Mesenchymal stem cell (in vitro differentiated cells and primary cell): ENCODE results near the gene ARMC3.
A peak's percentile ranks its signal among the peaks of the same experiment; 100 is the strongest.
"Not testable (repeated sequence)": the region's sequence is repeated elsewhere in the genome, so short reads cannot be mapped to it uniquely, and the experiment has no call there.

ENCODE experiments used
- DNase-seq: peaks from one replicate; pipeline ENCODE4 v3.0.0-alpha.2; 2013
- H2AFZ ChIP-seq: one replicate; pipeline ENCODE4 v1.6.1; 2013; ENCODE audit warnings: low read depth, mild to moderate bottlenecking, control low read depth, inconsistent platforms, low read length, moderate library complexity
- H2AK5ac ChIP-seq: 2 replicates; pipeline ENCODE4 v1.6.1; 2013; ENCODE audit warnings: low read length, moderate library complexity, mild to moderate bottlenecking, inconsistent platforms; ENCODE audit not compliant: severe bottlenecking
- H2BK120ac ChIP-seq: one replicate; pipeline ENCODE4 v1.6.1; 2013; ENCODE audit warnings: low read depth, mild to moderate bottlenecking, inconsistent platforms, low read length, moderate library complexity
- H2BK12ac ChIP-seq, 2 experiments: one replicate each; pipeline ENCODE4 v1.6.1; 2013; ENCODE audit warnings: inconsistent platforms in 2 of 2, low read length in 2 of 2, mild to moderate bottlenecking in 2 of 2, moderate library complexity in 2 of 2, control low read depth in 1 of 2
- H2BK15ac ChIP-seq: one replicate; pipeline ENCODE4 v1.6.1; 2013; ENCODE audit warnings: mild to moderate bottlenecking, low read depth, inconsistent platforms; ENCODE audit not compliant: poor library complexity, severe bottlenecking
- H2BK5ac ChIP-seq: 2 replicates; pipeline ENCODE4 v1.6.1; 2013; ENCODE audit warnings: low read depth, mild to moderate bottlenecking, low read length, control low read depth, inconsistent platforms; ENCODE audit not compliant: poor library complexity, severe bottlenecking
- H3K14ac ChIP-seq, 2 experiments: one replicate each; pipeline ENCODE4 v1.6.1; 2013; ENCODE audit warnings: inconsistent platforms in 2 of 2, low read length in 2 of 2, control low read depth in 1 of 2, mild to moderate bottlenecking in 1 of 2, moderate library complexity in 1 of 2
- H3K18ac ChIP-seq, 2 experiments: one replicate each; pipeline ENCODE4 v1.6.1; 2013; ENCODE audit warnings: inconsistent platforms in 2 of 2, low read length in 2 of 2, control low read depth in 1 of 2, low read depth in 1 of 2, mild to moderate bottlenecking in 1 of 2
- H3K23ac ChIP-seq, 2 experiments: one replicate each; pipeline ENCODE4 v1.6.1; 2013; ENCODE audit warnings: inconsistent platforms in 2 of 2, low read length in 2 of 2, mild to moderate bottlenecking in 2 of 2, moderate library complexity in 2 of 2, control low read depth in 1 of 2
- H3K27ac ChIP-seq: 2 replicates; pipeline ENCODE4 v1.5.1; 2013; ENCODE audit warnings: mild to moderate bottlenecking, moderate library complexity, low read length, control low read depth, inconsistent platforms; ENCODE audit not compliant: poor library complexity, severe bottlenecking
- H3K27me3 ChIP-seq, 2 experiments: 2 replicates each; pipeline versions ENCODE4 v1.6.1 to v1.7.0; 2013; ENCODE audit warnings: low read length in 2 of 2, mild to moderate bottlenecking in 2 of 2, moderate library complexity in 2 of 2, control low read depth in 1 of 2, inconsistent platforms in 1 of 2; ENCODE audit not compliant: control insufficient read depth in 1 of 2, insufficient read depth in 1 of 2
- H3K36me3 ChIP-seq, 2 experiments: 2 replicates each; pipeline versions ENCODE4 v1.6.1 to v1.7.0; 2013; ENCODE audit warnings: low read length in 2 of 2, control low read depth in 1 of 2, inconsistent platforms in 1 of 2, low read depth in 1 of 2, mild to moderate bottlenecking in 1 of 2; ENCODE audit not compliant: insufficient read depth in 2 of 2, control insufficient read depth in 1 of 2
- H3K4ac ChIP-seq, 2 experiments: one replicate each; pipeline ENCODE4 v1.6.1; 2013; ENCODE audit warnings: inconsistent platforms in 2 of 2, low read length in 2 of 2, mild to moderate bottlenecking in 2 of 2, moderate library complexity in 2 of 2, control low read depth in 1 of 2, low read depth in 1 of 2
- H3K4me1 ChIP-seq: 2 replicates; pipeline ENCODE4 v1.6.1; 2013; ENCODE audit warnings: low read depth, low read length, control low read depth; ENCODE audit not compliant: control insufficient read depth, insufficient read depth
- H3K4me2 ChIP-seq: 2 replicates; pipeline ENCODE4 v1.6.1; 2013; ENCODE audit warnings: low read length, mild to moderate bottlenecking, inconsistent platforms; ENCODE audit not compliant: poor library complexity, severe bottlenecking
- H3K4me3 ChIP-seq, 2 experiments: 2 replicates each; pipeline versions ENCODE4 v1.5.1 to v1.7.0; 2013; ENCODE audit warnings: low read length in 2 of 2, mild to moderate bottlenecking in 2 of 2, control low read depth in 1 of 2, low read depth in 1 of 2; ENCODE audit not compliant: insufficient read depth in 1 of 2
- H3K79me1 ChIP-seq: replicated peaks from 2 replicates; pipeline ENCODE4 v1.6.1; 2013; ENCODE audit warnings: mild to moderate bottlenecking, control low read depth, low read length, inconsistent platforms; ENCODE audit not compliant: poor library complexity, severe bottlenecking
- H3K9ac ChIP-seq: 2 replicates; pipeline ENCODE4 v1.7.0; 2013; ENCODE audit warnings: mild to moderate bottlenecking, low read length, moderate library complexity
- H3K9me3 ChIP-seq: 2 replicates; pipeline ENCODE4 v1.7.0; 2013; ENCODE audit warnings: mild to moderate bottlenecking, low read length; ENCODE audit not compliant: control insufficient read depth
- H4K8ac ChIP-seq: one replicate; pipeline ENCODE4 v1.6.1; 2013; ENCODE audit warnings: inconsistent platforms, mild to moderate bottlenecking, low read length, moderate library complexity
- H4K91ac ChIP-seq: one replicate; pipeline ENCODE4 v1.6.1; 2013; ENCODE audit warnings: mild to moderate bottlenecking, low read length, inconsistent platforms
- WGBS: methylation state at CpG from one replicate; pipeline ENCODE4 v1.1.7; 2013; ENCODE audit warnings: mixed read lengths; 5-methylcytosine and 5-hydroxymethylcytosine counted together

The ARMC3 gene

GRCh38 chr10:22908837-22909236, 19.0 kb upstream of the ARMC3 start:
- Histone ChIP-seq H3K27me3 (no peaks in the 10 kb centered on the region), H3K36me3 (no peaks in the 10 kb centered on the region), H3K18ac (no peak overlapping the region), H3K4ac (no peak overlapping the region), H3K23ac (no peak overlapping the region), H3K4me2 (no peak overlapping the region), H2AFZ (no peak overlapping the region), H4K8ac (no peak overlapping the region), H2BK12ac (no peak overlapping the region), H2BK15ac (no peak overlapping the region), H2BK120ac (no peak overlapping the region), H3K27ac (no peak overlapping the region), H4K91ac (no peak overlapping the region), H3K79me1 (no peaks in the 10 kb centered on the region), H3K9ac (no peak overlapping the region), H3K14ac (no peak overlapping the region), H3K9me3 (peaks cover 3% of the 10 kb centered on the region), H2BK5ac (no peak overlapping the region), H3K4me3 (no peak overlapping the region), H2AK5ac (no peak overlapping the region), H3K4me1 (no peaks in the 10 kb centered on the region)
- no peak for DNase-seq
- 88% methylated on average over 1 of the region's 1 CpG for WGBS

- H3K9ac ChIP-seq, H4K91ac ChIP-seq, H2AFZ ChIP-seq, H3K4me2 ChIP-seq, H3K27me3 ChIP-seq, H3K27ac ChIP-seq, H3K9me3 ChIP-seq, H3K14ac ChIP-seq, H3K4me3 ChIP-seq, H2BK5ac ChIP-seq, H4K8ac ChIP-seq, H3K79me1 ChIP-seq, H2BK12ac ChIP-seq, H2AK5ac ChIP-seq, H3K4me1 ChIP-seq, H3K18ac ChIP-seq, H2BK15ac ChIP-seq, H2BK120ac ChIP-seq, H3K4ac ChIP-seq, DNase-seq, H3K23ac ChIP-seq, H3K36me3 ChIP-seq: not testable (repeated sequence)
- WGBS, result 80% methylated on average over 1 of the region's 1 CpG
Observed at GRCh38 chr10:22909673-22910072, 18.2 kb upstream of the ARMC3 start.

- Histone ChIP-seq H3K4ac (no peak overlapping the region), H3K4me1 (no peaks in the 10 kb centered on the region), H4K8ac (no peak overlapping the region), H3K27ac (no peak overlapping the region), H3K27me3 (no peaks in the 10 kb centered on the region), H2AK5ac (no peak overlapping the region), H2BK120ac (no peak overlapping the region), H3K14ac (no peak overlapping the region), H3K4me3 (no peak overlapping the region), H3K79me1 (no peaks in the 10 kb centered on the region), H3K36me3 (no peaks in the 10 kb centered on the region), H3K9ac (no peak overlapping the region), H3K18ac (no peak overlapping the region), H2AFZ (no peak overlapping the region), H3K4me2 (no peak overlapping the region), H3K9me3 (peaks cover 3% of the 10 kb centered on the region), H2BK5ac (no peak overlapping the region), H2BK15ac (no peak overlapping the region), H2BK12ac (no peak overlapping the region), H4K91ac (no peak overlapping the region), H3K23ac (no peak overlapping the region)
- 100% methylated on average over 1 of the region's 1 CpG for WGBS
- DNase-seq, result no peak
Observed at GRCh38 chr10:22911067-22911466, 16.8 kb upstream of the ARMC3 start.

GRCh38 chr10:22911889-22912762, 15.7 kb upstream of the ARMC3 start:
- H3K27ac ChIP-seq, result no peak overlapping the region
- H3K14ac ChIP-seq, result no peak overlapping the region
- H2BK5ac ChIP-seq, result no peak overlapping the region
- no peak overlapping the region for H4K8ac ChIP-seq
- no peaks in the 10 kb centered on the region for H3K27me3 ChIP-seq
- 79% methylated on average over 9 of the region's 10 CpGs for WGBS
- H2AK5ac ChIP-seq, result no peak overlapping the region
- no peak overlapping the region for H3K4ac ChIP-seq
- peaks cover 10% of the 10 kb centered on the region for H3K9me3 ChIP-seq
- no peaks in the 10 kb centered on the region for H3K36me3 ChIP-seq
- H3K79me1 ChIP-seq, result no peaks in the 10 kb centered on the region
- no peak overlapping the region for H2BK15ac ChIP-seq
- no peak overlapping the region for H3K4me2 ChIP-seq
- no peak overlapping the region for H3K4me3 ChIP-seq
- peak; percentile 34 for DNase-seq
- H2BK120ac ChIP-seq, result no peak overlapping the region
- no peak overlapping the region for H3K18ac ChIP-seq
- H2BK12ac ChIP-seq, result no peak overlapping the region
- no peaks in the 10 kb centered on the region for H3K4me1 ChIP-seq
- no peak overlapping the region for H3K23ac ChIP-seq
- H2AFZ ChIP-seq, result no peak overlapping the region
- no peak overlapping the region for H3K9ac ChIP-seq
- no peak overlapping the region for H4K91ac ChIP-seq
